Activated T-helper 17 cell treated with anti-CD3 and anti-CD28 coated beads, Interleukin-2, amount 50 U/mL, for 72 hours (primary cell): ENCODE measurements around the gene FKBP6. TPM values are rescaled to one million over a fixed set of nuclear protein-coding genes. Genes with fewer than 3 reads are reported as not detected.
"Not testable (repeated sequence)": the region's sequence is repeated elsewhere in the genome, so short reads cannot be mapped to it uniquely, and the experiment has no call there.

Experiments used
- ATAC-seq: fragments of 150-1000 bp; cut with Tn5 transposase; replicated peaks from 2 replicates; pipeline ENCODE4 v1.10.0; 2021; ENCODE audit warnings: mild to moderate bottlenecking, moderate library complexity
- H3K27ac Mint-ChIP-seq: one replicate; pipeline ENCODE4 v1.8.0; 2022; ENCODE audit warnings: mixed read lengths
- H3K27me3 Mint-ChIP-seq: one replicate; pipeline ENCODE4 v1.8.0; 2022; ENCODE audit warnings: mixed read lengths
- H3K36me3 Mint-ChIP-seq: one replicate; pipeline ENCODE4 v1.8.0; 2022; ENCODE audit warnings: low read depth, mild to moderate bottlenecking, mixed read lengths
- H3K4me1 Mint-ChIP-seq: one replicate; pipeline ENCODE4 v1.8.0; 2022; ENCODE audit warnings: mixed read lengths
- H3K4me3 Mint-ChIP-seq: one replicate; pipeline ENCODE4 v1.8.0; 2022; ENCODE audit warnings: mild to moderate bottlenecking, mixed read lengths
- H3K9me3 Mint-ChIP-seq: one replicate; pipeline ENCODE4 v1.8.0; 2022; ENCODE audit warnings: mixed read lengths
- total RNA-seq, 2 donors: library from RNA; stranded (reverse); gene quantifications; one replicate each; pipeline ENCODE4 v1.2.3, GENCODE V29; 2022

The FKBP6 gene
- total RNA-seq, 2 donors from 2014 or later: not detected

GRCh38 chr7:73377413-73378200 is 49.6 kb downstream of the FKBP6 start:
- not testable (repeated sequence) for H3K4me3 Mint-ChIP-seq, H3K27ac Mint-ChIP-seq, H3K4me1 Mint-ChIP-seq, H3K9me3 Mint-ChIP-seq, ATAC-seq, H3K36me3 Mint-ChIP-seq
- peaks cover 24% of the 10 kb centered on the region for H3K27me3 Mint-ChIP-seq

GRCh38 chr7:73382934-73383503 is 55.1 kb downstream of the FKBP6 start:
- H3K4me1 Mint-ChIP-seq: no peaks in the 10 kb centered on the region
- no peak overlapping the region for H3K4me3 Mint-ChIP-seq
- H3K36me3 Mint-ChIP-seq: no peaks in the 10 kb centered on the region
- no peak overlapping the region for H3K27ac Mint-ChIP-seq
- H3K9me3 Mint-ChIP-seq: peaks cover 7% of the 10 kb centered on the region
- ATAC-seq: no peak
- peaks cover 7% of the 10 kb centered on the region for H3K27me3 Mint-ChIP-seq

- no peaks in the 10 kb centered on the region for H3K27me3 Mint-ChIP-seq
- ATAC-seq: no peak
- H3K9me3 Mint-ChIP-seq: peaks cover 13% of the 10 kb centered on the region
- no peaks in the 10 kb centered on the region for H3K36me3 Mint-ChIP-seq
- no peak overlapping the region for H3K4me3 Mint-ChIP-seq
- H3K4me1 Mint-ChIP-seq: no peaks in the 10 kb centered on the region
- H3K27ac Mint-ChIP-seq: no peak overlapping the region
Measured at GRCh38 chr7:73387221-73387828, 59.4 kb downstream of the FKBP6 start.

- Mint-ChIP-seq H3K27ac (no peak overlapping the region), H3K4me1 (no peaks in the 10 kb centered on the region), H3K27me3 (no peaks in the 10 kb centered on the region), H3K9me3 (peaks cover 13% of the 10 kb centered on the region), H3K4me3 (no peak overlapping the region), H3K36me3 (no peaks in the 10 kb centered on the region)
- no peak for ATAC-seq
Measured at GRCh38 chr7:73387908-73388414, 60.0 kb downstream of the FKBP6 start.

GRCh38 chr7:73391396-73391795 is 63.4 kb downstream of the FKBP6 start:
- Mint-ChIP-seq H3K36me3 (no peaks in the 10 kb centered on the region), H3K9me3 (peaks cover 13% of the 10 kb centered on the region), H3K4me3 (no peak overlapping the region), H3K27ac (no peak overlapping the region), H3K4me1 (no peaks in the 10 kb centered on the region), H3K27me3 (peaks cover 10% of the 10 kb centered on the region)
- no peak for ATAC-seq

GRCh38 chr7:73394422-73394821 is 66.5 kb downstream of the FKBP6 start:
- H3K36me3 Mint-ChIP-seq: no peaks in the 10 kb centered on the region
- peaks cover 13% of the 10 kb centered on the region for H3K27me3 Mint-ChIP-seq
- no peaks in the 10 kb centered on the region for H3K4me1 Mint-ChIP-seq
- H3K4me3 Mint-ChIP-seq: no peak overlapping the region
- ATAC-seq: no peak
- no peaks in the 10 kb centered on the region for H3K9me3 Mint-ChIP-seq
- no peak overlapping the region for H3K27ac Mint-ChIP-seq

- no peaks in the 10 kb centered on the region for H3K36me3 Mint-ChIP-seq
- no peaks in the 10 kb centered on the region for H3K4me1 Mint-ChIP-seq
- H3K27ac Mint-ChIP-seq: no peak overlapping the region
- H3K27me3 Mint-ChIP-seq: peaks cover 13% of the 10 kb centered on the region
- ATAC-seq: no peak
- no peak overlapping the region for H3K4me3 Mint-ChIP-seq
- H3K9me3 Mint-ChIP-seq: no peaks in the 10 kb centered on the region
Measured at GRCh38 chr7:73395538-73396503, 67.9 kb downstream of the FKBP6 start.

- Mint-ChIP-seq H3K27me3 (peaks cover 13% of the 10 kb centered on the region), H3K9me3 (no peaks in the 10 kb centered on the region), H3K36me3 (no peaks in the 10 kb centered on the region), H3K4me3 (no peak overlapping the region), H3K27ac (no peak overlapping the region), H3K4me1 (no peaks in the 10 kb centered on the region)
- ATAC-seq: no peak
Measured at GRCh38 chr7:73397521-73398281, 69.7 kb downstream of the FKBP6 start.

GRCh38 chr7:73399185-73400050 is 71.5 kb downstream of the FKBP6 start:
- not testable (repeated sequence) for H3K4me1 Mint-ChIP-seq, H3K27me3 Mint-ChIP-seq, H3K27ac Mint-ChIP-seq, H3K9me3 Mint-ChIP-seq, H3K36me3 Mint-ChIP-seq
- peak overlapping the region; percentile 49 for H3K4me3 Mint-ChIP-seq
- ATAC-seq: peak; percentile 71

GRCh38 chr7:73404860-73405259 is 76.9 kb downstream of the FKBP6 start:
- not testable (repeated sequence) for H3K9me3 Mint-ChIP-seq, ATAC-seq, H3K4me1 Mint-ChIP-seq, H3K27me3 Mint-ChIP-seq, H3K36me3 Mint-ChIP-seq, H3K4me3 Mint-ChIP-seq, H3K27ac Mint-ChIP-seq
